Keratinocyte (primary cell): ENCODE results near the gene SLX4IP. TPM values are rescaled to one million over a fixed set of nuclear protein-coding genes. Genes with fewer than 3 reads are reported as not detected.

Experiments
- DNase-seq: peaks from one replicate; pipeline ENCODE4 v3.0.0-alpha.2; 2011; ENCODE audit warnings: low read depth, missing footprints, low spot score
- FAIRE-seq: peaks from 2 replicates; lab custom pipeline; 2011; peaks lifted over from hg19 to GRCh38; lab: Jason Lieb, UNC
- H2AFZ ChIP-seq: 2 replicates; pipeline ENCODE4 v1.6.0; 2012; ENCODE audit warnings: low read length, control low read depth, inconsistent platforms; ENCODE audit not compliant: control insufficient read depth
- H3K27ac ChIP-seq: 2 replicates; pipeline ENCODE4 v1.5.1; 2011; ENCODE audit warnings: low read length; ENCODE audit not compliant: control insufficient read depth, insufficient read depth
- H3K27me3 ChIP-seq: 3 replicates; pipeline ENCODE4 v1.6.0; 2011; ENCODE audit warnings: low read length; ENCODE audit not compliant: control insufficient read depth, insufficient read depth; ENCODE audit errors: extremely low read depth
- H3K36me3 ChIP-seq, 2 experiments: 2 replicates in 1 of 2; 3 replicates in 1 of 2; pipeline ENCODE4 v1.5.1; 2011; ENCODE audit warnings: low read length in 2 of 2, mild to moderate bottlenecking in 1 of 2; ENCODE audit not compliant: control insufficient read depth in 2 of 2, insufficient read depth in 2 of 2; ENCODE audit errors: extremely low read depth in 1 of 2
- H3K4me1 ChIP-seq: 3 replicates; pipeline ENCODE4 v1.5.1; 2011; ENCODE audit warnings: low read length; ENCODE audit not compliant: control insufficient read depth, insufficient read depth; ENCODE audit errors: extremely low read depth
- H3K4me2 ChIP-seq: 3 replicates; pipeline ENCODE4 v1.6.0; 2011; ENCODE audit warnings: low read depth, low read length; ENCODE audit not compliant: control insufficient read depth, insufficient read depth; ENCODE audit errors: extremely low read depth
- H3K4me3 ChIP-seq, 3 experiments: fragments of 200-600 bp in 1 of 3; sonication (generic) in 1 of 3; 2 replicates in 2 of 3; 3 replicates in 1 of 3; pipeline ENCODE4 v1.5.1; 2011 to 2016; ENCODE audit warnings: low read length in 3 of 3, mild to moderate bottlenecking in 3 of 3, control low read depth in 2 of 3, inconsistent platforms in 1 of 3, low read depth in 1 of 3, mixed read lengths in 1 of 3, mixed run types in 1 of 3, moderate library complexity in 1 of 3; ENCODE audit not compliant: control insufficient read depth in 2 of 3, insufficient read depth in 2 of 3; ENCODE audit errors: extremely low read depth in 1 of 3
- H3K79me2 ChIP-seq: 2 replicates; pipeline ENCODE4 v1.6.0; 2012; ENCODE audit warnings: low read length; ENCODE audit not compliant: control insufficient read depth, insufficient read depth
- H3K9ac ChIP-seq: 3 replicates; pipeline ENCODE4 v1.6.0; 2011; ENCODE audit warnings: low read length; ENCODE audit not compliant: control insufficient read depth, insufficient read depth; ENCODE audit errors: extremely low read depth
- H3K9me1 ChIP-seq: 3 replicates; pipeline ENCODE4 v1.6.0; 2011; ENCODE audit warnings: low read length; ENCODE audit not compliant: control insufficient read depth, insufficient read depth; ENCODE audit errors: extremely low read depth
- H3K9me3 ChIP-seq: 2 replicates; pipeline ENCODE4 v1.5.1; 2012; ENCODE audit warnings: low read depth, low read length; ENCODE audit not compliant: control insufficient read depth
- H4K20me1 ChIP-seq: 3 replicates; pipeline ENCODE4 v1.6.0; 2011; ENCODE audit warnings: low read length; ENCODE audit not compliant: control insufficient read depth, insufficient read depth; ENCODE audit errors: extremely low read depth
- EZH2 ChIP-seq: IDR thresholded peaks from one replicate; pipeline ENCODE4 v1.6.1; 2012; ENCODE audit warnings: inconsistent platforms, mild to moderate bottlenecking, low read length, moderate library complexity
- dilution Hi-C: fragments of 300-500 bp; cut with MboI; formaldehyde crosslinking; loops from one replicate; pipeline ENCODE4 v1.7.0; 2020; ENCODE audit warnings: low sequenced_read_pairs; ENCODE audit not compliant: extremely low pct_ligation_motif_present
- polyA plus RNA-seq, 5 experiments: library from polyadenylated mRNA; depleted of rRNA in 3 of 5; stranded (reverse) in 3 of 5; stranded (forward) in 1 of 5; unstranded in 1 of 5; fragments of >200 nt; gene quantifications; 1 replicate in 1 of 5; 2 replicates in 3 of 5; 3 replicates in 1 of 5; pipeline versions ENCODE4 v1.2.1 to v1.2.3, GENCODE V29; 2011 to 2012; ENCODE audit warnings: missing spikeins in 2 of 5, low read depth in 1 of 5, low replicate concordance in 1 of 5
- TF ChIP-seq, protein P1 (sequence below), 3 experiments: IDR thresholded peaks in 1 of 3; conservative IDR thresholded peaks in 1 of 3; optimal IDR thresholded peaks in 1 of 3; 2 replicates in 2 of 3; 3 replicates in 1 of 3; pipeline versions ENCODE3 to v1.5.1; 2011; ENCODE audit warnings: low read length in 3 of 3, mild to moderate bottlenecking in 3 of 3, moderate library complexity in 2 of 3, control low read depth in 1 of 3, inconsistent platforms in 1 of 3; ENCODE audit not compliant: insufficient read depth in 2 of 3; ENCODE audit errors: extremely low read depth in 1 of 3

Gene SLX4IP
- polyA plus RNA-seq, 1 donor (not counting 4 experiments of a cell fraction or from before 2014, with no cell fraction given), result 3.0 TPM

DNA sequence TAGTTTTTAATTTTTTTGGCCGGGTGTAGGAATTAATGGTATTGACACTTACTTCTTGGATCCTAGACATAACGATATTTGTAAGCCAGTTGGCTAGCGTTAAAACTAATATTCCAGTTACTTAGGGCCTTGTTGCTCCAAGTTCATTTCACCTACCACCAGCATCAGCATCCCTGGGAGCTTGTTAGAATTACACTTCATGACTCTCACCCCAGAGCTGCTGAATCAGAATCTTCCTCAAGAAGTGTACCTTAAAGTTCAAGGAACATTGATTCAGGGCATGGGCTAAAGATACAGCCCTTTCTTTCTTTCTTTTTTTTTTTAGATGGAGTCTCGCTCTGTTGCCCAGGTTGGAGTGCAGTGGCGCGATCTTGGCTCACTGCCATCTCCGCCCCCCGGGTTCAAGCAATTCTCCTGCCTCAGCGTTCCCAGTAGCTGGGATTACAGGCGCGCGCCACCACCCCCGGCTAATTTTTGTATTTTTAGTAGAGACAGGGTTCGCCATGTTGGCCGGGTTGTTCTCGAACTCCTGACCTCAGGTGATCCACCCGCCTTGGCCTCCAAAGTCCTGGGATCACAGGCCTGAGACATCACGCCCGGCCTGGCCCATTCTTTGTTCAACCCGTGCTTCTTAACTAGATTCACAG is 1.1 kb downstream of the SLX4IP start:
- peaks cover 0 to 2% of the 10 kb centered on the region in 2 experiments for H3K36me3 ChIP-seq
- H2AFZ ChIP-seq, result no peak overlapping the region
- peaks cover 14% of the 10 kb centered on the region for H3K4me1 ChIP-seq
- DNase-seq, result no peak
- H3K9me1 ChIP-seq, result no peaks in the 10 kb centered on the region
- TF ChIP-seq EZH2, result no peak
- TF ChIP-seq, protein P1, sequence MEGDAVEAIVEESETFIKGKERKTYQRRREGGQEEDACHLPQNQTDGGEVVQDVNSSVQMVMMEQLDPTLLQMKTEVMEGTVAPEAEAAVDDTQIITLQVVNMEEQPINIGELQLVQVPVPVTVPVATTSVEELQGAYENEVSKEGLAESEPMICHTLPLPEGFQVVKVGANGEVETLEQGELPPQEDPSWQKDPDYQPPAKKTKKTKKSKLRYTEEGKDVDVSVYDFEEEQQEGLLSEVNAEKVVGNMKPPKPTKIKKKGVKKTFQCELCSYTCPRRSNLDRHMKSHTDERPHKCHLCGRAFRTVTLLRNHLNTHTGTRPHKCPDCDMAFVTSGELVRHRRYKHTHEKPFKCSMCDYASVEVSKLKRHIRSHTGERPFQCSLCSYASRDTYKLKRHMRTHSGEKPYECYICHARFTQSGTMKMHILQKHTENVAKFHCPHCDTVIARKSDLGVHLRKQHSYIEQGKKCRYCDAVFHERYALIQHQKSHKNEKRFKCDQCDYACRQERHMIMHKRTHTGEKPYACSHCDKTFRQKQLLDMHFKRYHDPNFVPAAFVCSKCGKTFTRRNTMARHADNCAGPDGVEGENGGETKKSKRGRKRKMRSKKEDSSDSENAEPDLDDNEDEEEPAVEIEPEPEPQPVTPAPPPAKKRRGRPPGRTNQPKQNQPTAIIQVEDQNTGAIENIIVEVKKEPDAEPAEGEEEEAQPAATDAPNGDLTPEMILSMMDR (optimal IDR thresholded peaks at IDR 0.05 in 1 of 3, IDR thresholded peaks at IDR 0.05 in 1 of 3, conservative IDR thresholded peaks at IDR 0.05 in 1 of 3; ENCODE audit: extremely low read depth in 1 of 3, insufficient read depth in 2 of 3, low read length in 3 of 3), result no peak
- dilution Hi-C loops, result no loop called here
- peak overlapping the region; percentile 92 for H3K4me2 ChIP-seq
- H4K20me1 ChIP-seq, result no peaks in the 10 kb centered on the region
- H3K9me3 ChIP-seq, result no peaks in the 10 kb centered on the region
- peaks cover 50% of the 10 kb centered on the region for H3K79me2 ChIP-seq
- peak overlapping the region; percentile 99 for H3K27ac ChIP-seq
- H3K9ac ChIP-seq, result peak overlapping the region; percentile 95
- H3K4me3 ChIP-seq, result peak overlapping the region; percentile 85 to 99 (median 96)
- no peaks in the 10 kb centered on the region for H3K27me3 ChIP-seq
- FAIRE-seq, result no peak

DNA sequence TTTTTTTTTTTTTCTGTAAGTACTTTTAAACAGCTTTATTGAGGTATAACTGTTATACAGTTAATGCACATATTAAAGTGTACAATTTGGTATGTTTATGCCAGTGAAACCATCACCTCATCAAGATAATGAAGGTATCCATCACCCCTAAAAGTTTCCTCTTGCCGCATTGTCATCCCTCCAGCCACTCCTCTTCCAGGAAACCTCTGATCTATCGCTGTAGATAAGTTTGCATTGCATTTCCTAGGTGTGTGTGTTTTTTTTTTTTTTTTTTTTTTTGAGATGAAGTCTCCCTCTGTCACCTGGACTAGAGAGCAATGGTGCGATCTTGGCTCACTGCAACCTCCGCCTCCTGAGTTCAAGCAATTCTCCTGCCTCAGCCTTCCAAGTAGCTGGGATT is 3.1 kb downstream of the SLX4IP start:
- Histone ChIP-seq H3K9ac (no peak overlapping the region), H3K9me3 (no peaks in the 10 kb centered on the region), H3K36me3 (no peaks in the 10 kb centered on the region), H3K4me2 (no peak overlapping the region), H3K27ac (no peak overlapping the region), H3K9me1 (no peaks in the 10 kb centered on the region), H4K20me1 (no peaks in the 10 kb centered on the region), H3K4me3 (no peak overlapping the region), H3K4me1 (peaks cover 3% of the 10 kb centered on the region), H2AFZ (no peak overlapping the region), H3K79me2 (peaks cover 34% of the 10 kb centered on the region), H3K27me3 (no peaks in the 10 kb centered on the region)
- no peak for TF ChIP-seq EZH2
- TF ChIP-seq, protein P1 (optimal IDR thresholded peaks at IDR 0.05 in 1 of 3, IDR thresholded peaks at IDR 0.05 in 1 of 3, conservative IDR thresholded peaks at IDR 0.05 in 1 of 3; ENCODE audit: extremely low read depth in 1 of 3, insufficient read depth in 2 of 3, low read length in 3 of 3), result no peak
- FAIRE-seq, result no peak
- dilution Hi-C loops, result no loop called here
- no peak for DNase-seq
